Keratinocyte (primary cell): ENCODE data around the gene PLCD1. TPM values are rescaled to one million over a fixed set of nuclear protein-coding genes. Genes with fewer than 3 reads are reported as not detected.

Source experiments
- DNase-seq: peaks from one replicate; pipeline ENCODE4 v3.0.0-alpha.2; 2011; ENCODE audit warnings: low read depth, missing footprints, low spot score
- FAIRE-seq: peaks from 2 replicates; lab custom pipeline; 2011; peaks lifted over from hg19 to GRCh38; lab: Jason Lieb, UNC
- H2AFZ ChIP-seq: 2 replicates; pipeline ENCODE4 v1.6.0; 2012; ENCODE audit warnings: low read length, control low read depth, inconsistent platforms; ENCODE audit not compliant: control insufficient read depth
- H3K27ac ChIP-seq: 2 replicates; pipeline ENCODE4 v1.5.1; 2011; ENCODE audit warnings: low read length; ENCODE audit not compliant: control insufficient read depth, insufficient read depth
- H3K27me3 ChIP-seq: 3 replicates; pipeline ENCODE4 v1.6.0; 2011; ENCODE audit warnings: low read length; ENCODE audit not compliant: control insufficient read depth, insufficient read depth; ENCODE audit errors: extremely low read depth
- H3K36me3 ChIP-seq, 2 experiments: 2 replicates in 1 of 2; 3 replicates in 1 of 2; pipeline ENCODE4 v1.5.1; 2011; ENCODE audit warnings: low read length in 2 of 2, mild to moderate bottlenecking in 1 of 2; ENCODE audit not compliant: control insufficient read depth in 2 of 2, insufficient read depth in 2 of 2; ENCODE audit errors: extremely low read depth in 1 of 2
- H3K4me1 ChIP-seq: 3 replicates; pipeline ENCODE4 v1.5.1; 2011; ENCODE audit warnings: low read length; ENCODE audit not compliant: control insufficient read depth, insufficient read depth; ENCODE audit errors: extremely low read depth
- H3K4me2 ChIP-seq: 3 replicates; pipeline ENCODE4 v1.6.0; 2011; ENCODE audit warnings: low read depth, low read length; ENCODE audit not compliant: control insufficient read depth, insufficient read depth; ENCODE audit errors: extremely low read depth
- H3K4me3 ChIP-seq, 3 experiments: fragments of 200-600 bp in 1 of 3; sonication (generic) in 1 of 3; 2 replicates in 2 of 3; 3 replicates in 1 of 3; pipeline ENCODE4 v1.5.1; 2011 to 2016; ENCODE audit warnings: low read length in 3 of 3, mild to moderate bottlenecking in 3 of 3, control low read depth in 2 of 3, inconsistent platforms in 1 of 3, low read depth in 1 of 3, mixed read lengths in 1 of 3, mixed run types in 1 of 3, moderate library complexity in 1 of 3; ENCODE audit not compliant: control insufficient read depth in 2 of 3, insufficient read depth in 2 of 3; ENCODE audit errors: extremely low read depth in 1 of 3
- H3K79me2 ChIP-seq: 2 replicates; pipeline ENCODE4 v1.6.0; 2012; ENCODE audit warnings: low read length; ENCODE audit not compliant: control insufficient read depth, insufficient read depth
- H3K9ac ChIP-seq: 3 replicates; pipeline ENCODE4 v1.6.0; 2011; ENCODE audit warnings: low read length; ENCODE audit not compliant: control insufficient read depth, insufficient read depth; ENCODE audit errors: extremely low read depth
- H3K9me1 ChIP-seq: 3 replicates; pipeline ENCODE4 v1.6.0; 2011; ENCODE audit warnings: low read length; ENCODE audit not compliant: control insufficient read depth, insufficient read depth; ENCODE audit errors: extremely low read depth
- H3K9me3 ChIP-seq: 2 replicates; pipeline ENCODE4 v1.5.1; 2012; ENCODE audit warnings: low read depth, low read length; ENCODE audit not compliant: control insufficient read depth
- H4K20me1 ChIP-seq: 3 replicates; pipeline ENCODE4 v1.6.0; 2011; ENCODE audit warnings: low read length; ENCODE audit not compliant: control insufficient read depth, insufficient read depth; ENCODE audit errors: extremely low read depth
- EZH2 ChIP-seq: IDR thresholded peaks from one replicate; pipeline ENCODE4 v1.6.1; 2012; ENCODE audit warnings: inconsistent platforms, mild to moderate bottlenecking, low read length, moderate library complexity
- dilution Hi-C: fragments of 300-500 bp; cut with MboI; formaldehyde crosslinking; loops from one replicate; pipeline ENCODE4 v1.7.0; 2020; ENCODE audit warnings: low sequenced_read_pairs; ENCODE audit not compliant: extremely low pct_ligation_motif_present
- polyA plus RNA-seq, 5 experiments: library from polyadenylated mRNA; depleted of rRNA in 3 of 5; stranded (reverse) in 3 of 5; stranded (forward) in 1 of 5; unstranded in 1 of 5; fragments of >200 nt; gene quantifications; 1 replicate in 1 of 5; 2 replicates in 3 of 5; 3 replicates in 1 of 5; pipeline versions ENCODE4 v1.2.1 to v1.2.3, GENCODE V29; 2011 to 2012; ENCODE audit warnings: missing spikeins in 2 of 5, low read depth in 1 of 5, low replicate concordance in 1 of 5
- TF ChIP-seq, protein P1 (sequence below), 3 experiments: IDR thresholded peaks in 1 of 3; conservative IDR thresholded peaks in 1 of 3; optimal IDR thresholded peaks in 1 of 3; 2 replicates in 2 of 3; 3 replicates in 1 of 3; pipeline versions ENCODE3 to v1.5.1; 2011; ENCODE audit warnings: low read length in 3 of 3, mild to moderate bottlenecking in 3 of 3, moderate library complexity in 2 of 3, control low read depth in 1 of 3, inconsistent platforms in 1 of 3; ENCODE audit not compliant: insufficient read depth in 2 of 3; ENCODE audit errors: extremely low read depth in 1 of 3

The PLCD1 gene
- polyA plus RNA-seq, 1 donor (not counting 4 experiments of a cell fraction or from before 2014, with no cell fraction given), result 26.0 TPM

- H3K4me2 ChIP-seq, result no peak overlapping the region
These were observed 65.8 kb downstream of the PLCD1 start for GRCh38 chr3:37963635-37964034.

GRCh38 chr3:37963016-37963415 is 66.4 kb downstream of the PLCD1 start:
- peak overlapping the region; percentile 38 for H2AFZ ChIP-seq
- no peak for FAIRE-seq
- dilution Hi-C loops, result no loop called here

More at GRCh38 chr3:37963635-37964034, 65.8 kb downstream of the PLCD1 start:
- Histone ChIP-seq H4K20me1 (no peaks in the 10 kb centered on the region), H3K4me1 (peaks cover 3% of the 10 kb centered on the region), H3K9me3 (no peaks in the 10 kb centered on the region), H2AFZ (no peak overlapping the region), H3K27ac (no peak overlapping the region), H3K36me3 (peaks cover 11 to 13% of the 10 kb centered on the region in 2 experiments), H3K9ac (no peak overlapping the region), H3K27me3 (no peaks in the 10 kb centered on the region), H3K79me2 (no peaks in the 10 kb centered on the region), H3K4me3 (no peak overlapping the region), H3K9me1 (no peaks in the 10 kb centered on the region)
- dilution Hi-C loops, result no loop called here
- DNase-seq, result no peak
- no peak for FAIRE-seq
- TF ChIP-seq, protein P1, sequence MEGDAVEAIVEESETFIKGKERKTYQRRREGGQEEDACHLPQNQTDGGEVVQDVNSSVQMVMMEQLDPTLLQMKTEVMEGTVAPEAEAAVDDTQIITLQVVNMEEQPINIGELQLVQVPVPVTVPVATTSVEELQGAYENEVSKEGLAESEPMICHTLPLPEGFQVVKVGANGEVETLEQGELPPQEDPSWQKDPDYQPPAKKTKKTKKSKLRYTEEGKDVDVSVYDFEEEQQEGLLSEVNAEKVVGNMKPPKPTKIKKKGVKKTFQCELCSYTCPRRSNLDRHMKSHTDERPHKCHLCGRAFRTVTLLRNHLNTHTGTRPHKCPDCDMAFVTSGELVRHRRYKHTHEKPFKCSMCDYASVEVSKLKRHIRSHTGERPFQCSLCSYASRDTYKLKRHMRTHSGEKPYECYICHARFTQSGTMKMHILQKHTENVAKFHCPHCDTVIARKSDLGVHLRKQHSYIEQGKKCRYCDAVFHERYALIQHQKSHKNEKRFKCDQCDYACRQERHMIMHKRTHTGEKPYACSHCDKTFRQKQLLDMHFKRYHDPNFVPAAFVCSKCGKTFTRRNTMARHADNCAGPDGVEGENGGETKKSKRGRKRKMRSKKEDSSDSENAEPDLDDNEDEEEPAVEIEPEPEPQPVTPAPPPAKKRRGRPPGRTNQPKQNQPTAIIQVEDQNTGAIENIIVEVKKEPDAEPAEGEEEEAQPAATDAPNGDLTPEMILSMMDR (optimal IDR thresholded peaks at IDR 0.05 in 1 of 3, IDR thresholded peaks at IDR 0.05 in 1 of 3, conservative IDR thresholded peaks at IDR 0.05 in 1 of 3; ENCODE audit: extremely low read depth in 1 of 3, insufficient read depth in 2 of 3, low read length in 3 of 3), result no peak
- no peak for TF ChIP-seq EZH2

More at GRCh38 chr3:37963016-37963415, 66.4 kb downstream of the PLCD1 start:
- Histone ChIP-seq H3K27me3 (no peaks in the 10 kb centered on the region), H3K4me2 (no peak overlapping the region), H3K9ac (no peak overlapping the region), H3K36me3 (peaks cover 8 to 10% of the 10 kb centered on the region in 2 experiments), H3K4me1 (peaks cover 3% of the 10 kb centered on the region), H3K79me2 (no peaks in the 10 kb centered on the region), H3K9me1 (no peaks in the 10 kb centered on the region), H3K27ac (no peak overlapping the region), H3K9me3 (no peaks in the 10 kb centered on the region), H4K20me1 (no peaks in the 10 kb centered on the region), H3K4me3 (no peak overlapping the region)
- no peak for DNase-seq
- no peak for TF ChIP-seq EZH2
- TF ChIP-seq, protein P1 (optimal IDR thresholded peaks at IDR 0.05 in 1 of 3, IDR thresholded peaks at IDR 0.05 in 1 of 3, conservative IDR thresholded peaks at IDR 0.05 in 1 of 3; ENCODE audit: extremely low read depth in 1 of 3, insufficient read depth in 2 of 3, low read length in 3 of 3), result no peak
